Natural killer cell (primary cell): ENCODE results near the gene CCDC127. TPM values are rescaled to one million over a fixed set of nuclear protein-coding genes. Genes with fewer than 3 reads are reported as not detected.
A peak's percentile ranks its signal among the peaks of the same experiment; 100 is the strongest.

Experiments
- ATAC-seq, 3 donors: fragments of 150-1000 bp in 2 of 3; fragments of 200-7000 bp in 1 of 3; cut with Tn5 transposase; 1 replicate in 1 of 3; 2 replicates in 2 of 3; pipeline ENCODE4 v1.10.0; 2021; ENCODE audit warnings: mild to moderate bottlenecking in 2 of 3, moderate library complexity in 2 of 3
- DNase-seq, 2 donors: peaks; one replicate each; pipeline versions ENCODE4 v3.0.0 to v3.0.0-alpha.2; 2013 to 2021; ENCODE audit warnings: mixed read lengths in 1 of 2
- H3K27ac ChIP-seq: one replicate; pipeline ENCODE4 v1.5.1; 2013; ENCODE audit warnings: mild to moderate bottlenecking, low read length
- H3K27me3 ChIP-seq: one replicate; pipeline ENCODE4 v1.6.1; 2013; ENCODE audit warnings: low read length; ENCODE audit not compliant: control insufficient read depth, insufficient read depth
- H3K36me3 ChIP-seq: one replicate; pipeline ENCODE4 v1.6.1; 2013; ENCODE audit warnings: low read length; ENCODE audit not compliant: control insufficient read depth, insufficient read depth
- H3K4me1 ChIP-seq: one replicate; pipeline ENCODE4 v1.6.1; 2013; ENCODE audit warnings: low read length; ENCODE audit not compliant: control insufficient read depth, insufficient read depth
- H3K4me3 ChIP-seq: one replicate; pipeline ENCODE4 v1.5.1; 2013; ENCODE audit warnings: low read length
- H3K9me3 ChIP-seq: one replicate; pipeline ENCODE4 v1.6.1; 2013; ENCODE audit warnings: low read length; ENCODE audit not compliant: control insufficient read depth, insufficient read depth
- H3K27ac Mint-ChIP-seq, 2 donors: one replicate each; pipeline ENCODE4 v1.8.0; 2022; ENCODE audit warnings: mild to moderate bottlenecking in 2 of 2, mixed read lengths in 2 of 2, moderate library complexity in 1 of 2
- H3K27me3 Mint-ChIP-seq, 2 donors: one replicate each; pipeline ENCODE4 v1.8.0; 2022; ENCODE audit warnings: low read depth in 2 of 2, mixed read lengths in 2 of 2
- H3K36me3 Mint-ChIP-seq: one replicate; pipeline ENCODE4 v1.8.0; 2022; ENCODE audit warnings: mixed read lengths
- H3K4me1 Mint-ChIP-seq, 2 donors: one replicate each; pipeline ENCODE4 v1.8.0; 2022; ENCODE audit warnings: mixed read lengths in 2 of 2
- H3K4me3 Mint-ChIP-seq: one replicate; pipeline ENCODE4 v1.8.0; 2022; ENCODE audit warnings: mild to moderate bottlenecking, moderate library complexity, mixed read lengths
- H3K9me3 Mint-ChIP-seq, 2 donors: one replicate each; pipeline ENCODE4 v1.8.0; 2022; ENCODE audit warnings: mixed read lengths in 2 of 2
- CTCF ChIP-seq: fragments of 200-600 bp; IDR thresholded peaks from one replicate; pipeline ENCODE4 v1.8.0; 2022; ENCODE audit warnings: antibody characterized with exemption
- WGBS: methylation state at CpG from one replicate; pipeline ENCODE4 v1.1.7; 2013; ENCODE audit warnings: missing lambda C conversion rate; ENCODE audit not compliant: insufficient coverage; 5-methylcytosine and 5-hydroxymethylcytosine counted together
- intact Hi-C: fragments of 100-400 bp; cut with micrococcal nuclease; formaldehyde crosslinking; loops from one replicate; pipeline ENCODE4 v1.14.2; 2022
- total RNA-seq, 4 donors: library from RNA; stranded (reverse); fragments of 120-200 nt in 1 of 4; gene quantifications; one replicate each; pipeline versions ENCODE4 v1.2.3 to v1.2.4, GENCODE V29; 2013 to 2022

CCDC127 gene
- total RNA-seq, 3 donors from 2014 or later (not counting 1 experiment from before 2014, with no cell fraction given): 4.4 to 6.2 (median 5.4) TPM

- no peaks in the 10 kb centered on the region for H3K4me1 Mint-ChIP-seq
- H3K9me3 Mint-ChIP-seq: no peaks in the 10 kb centered on the region
- intact Hi-C loops: no loop called here
- TF ChIP-seq CTCF: no peak
- Histone ChIP-seq H3K9me3 (no peaks in the 10 kb centered on the region), H3K36me3 (no peaks in the 10 kb centered on the region), H3K27ac (no peak overlapping the region), H3K27me3 (no peaks in the 10 kb centered on the region), H3K4me1 (no peaks in the 10 kb centered on the region), H3K4me3 (no peak overlapping the region)
- DNase-seq (no peak), ATAC-seq (peak in 1 of 3 donors; percentile 19)
- no peak overlapping the region for H3K27ac Mint-ChIP-seq
- H3K4me3 Mint-ChIP-seq: no peak overlapping the region
- peaks cover 7 to 19% of the 10 kb centered on the region in 2 donors for H3K27me3 Mint-ChIP-seq
- H3K36me3 Mint-ChIP-seq: no peaks in the 10 kb centered on the region
- WGBS: 84% methylated on average over 19 of the region's 19 CpGs
Measured at GRCh38 chr5:162190-162564, 55.8 kb downstream of the CCDC127 start.

GRCh38 chr5:161803-162110 lies 56.2 kb downstream of the CCDC127 start:
- Histone ChIP-seq H3K4me1 (no peaks in the 10 kb centered on the region), H3K27me3 (no peaks in the 10 kb centered on the region), H3K4me3 (no peak overlapping the region), H3K27ac (no peak overlapping the region), H3K9me3 (no peaks in the 10 kb centered on the region), H3K36me3 (no peaks in the 10 kb centered on the region)
- TF ChIP-seq CTCF: no peak
- Mint-ChIP-seq H3K4me3 (no peak overlapping the region), H3K4me1 (no peaks in the 10 kb centered on the region), H3K27me3 (peaks cover 7 to 19% of the 10 kb centered on the region in 2 donors), H3K27ac (no peak overlapping the region), H3K9me3 (no peaks in the 10 kb centered on the region), H3K36me3 (no peaks in the 10 kb centered on the region)
- WGBS: 95% methylated on average over 17 of the region's 17 CpGs
- DNase-seq: no peak
- ATAC-seq: peak in 1 of 3 donors; percentile 38
- intact Hi-C loops: no loop called here

- Histone ChIP-seq H3K4me3 (no peak overlapping the region), H3K4me1 (no peaks in the 10 kb centered on the region), H3K27me3 (no peaks in the 10 kb centered on the region), H3K9me3 (no peaks in the 10 kb centered on the region), H3K36me3 (no peaks in the 10 kb centered on the region), H3K27ac (no peak overlapping the region)
- Mint-ChIP-seq H3K27me3 (peaks cover 7 to 19% of the 10 kb centered on the region in 2 donors), H3K36me3 (no peaks in the 10 kb centered on the region), H3K27ac (no peak overlapping the region), H3K4me1 (no peaks in the 10 kb centered on the region), H3K4me3 (no peak overlapping the region), H3K9me3 (no peaks in the 10 kb centered on the region)
- DNase-seq (no peak), ATAC-seq (no peak)
- intact Hi-C loops: no loop called here
- WGBS: 89% methylated on average over 23 of the region's 23 CpGs
- no peak for TF ChIP-seq CTCF
Measured at GRCh38 chr5:160921-161802, 56.8 kb downstream of the CCDC127 start.

- H3K27me3 ChIP-seq: no peaks in the 10 kb centered on the region
- no peaks in the 10 kb centered on the region for H3K36me3 ChIP-seq
- no peaks in the 10 kb centered on the region for H3K4me1 ChIP-seq
- ATAC-seq (no peak), DNase-seq (no peak)
- Mint-ChIP-seq H3K4me3 (no peak overlapping the region), H3K27ac (no peak overlapping the region), H3K4me1 (no peaks in the 10 kb centered on the region), H3K9me3 (no peaks in the 10 kb centered on the region), H3K36me3 (no peaks in the 10 kb centered on the region), H3K27me3 (peaks cover 7 to 19% of the 10 kb centered on the region in 2 donors)
- 90% methylated on average over 14 of the region's 14 CpGs for WGBS
- TF ChIP-seq CTCF: no peak
- intact Hi-C loops: no loop called here
- no peaks in the 10 kb centered on the region for H3K9me3 ChIP-seq
- H3K27ac ChIP-seq: no peak overlapping the region
- H3K4me3 ChIP-seq: no peak overlapping the region
Measured at GRCh38 chr5:160173-160510, 57.8 kb downstream of the CCDC127 start.
